Stimulated activated CD4-positive, alpha-beta T cell treated with anti-CD3 and anti-CD28 coated beads, TNF-alpha, amount 100 ng/mL, for 4 hours (primary cell): Measurements from ENCODE around the gene LCN2.
"Not testable (repeated sequence)": the region's sequence is repeated elsewhere in the genome, so short reads cannot be mapped to it uniquely, and the experiment has no call there.

Experiments used
- DNase-seq, 3 experiments: peaks; one replicate each; pipeline ENCODE4 v3.0.0-alpha.2; 2020; ENCODE audit warnings: low read depth in 3 of 3

The LCN2 gene

GRCh38 chr9:128149001-128149701 is at the start of gene LCN2:
Gene LCN2 (plus strand): TSS chr9:128149453. CDS start chr9:128149526, 73 bp downstream.
- no peak for DNase-seq

DNA sequence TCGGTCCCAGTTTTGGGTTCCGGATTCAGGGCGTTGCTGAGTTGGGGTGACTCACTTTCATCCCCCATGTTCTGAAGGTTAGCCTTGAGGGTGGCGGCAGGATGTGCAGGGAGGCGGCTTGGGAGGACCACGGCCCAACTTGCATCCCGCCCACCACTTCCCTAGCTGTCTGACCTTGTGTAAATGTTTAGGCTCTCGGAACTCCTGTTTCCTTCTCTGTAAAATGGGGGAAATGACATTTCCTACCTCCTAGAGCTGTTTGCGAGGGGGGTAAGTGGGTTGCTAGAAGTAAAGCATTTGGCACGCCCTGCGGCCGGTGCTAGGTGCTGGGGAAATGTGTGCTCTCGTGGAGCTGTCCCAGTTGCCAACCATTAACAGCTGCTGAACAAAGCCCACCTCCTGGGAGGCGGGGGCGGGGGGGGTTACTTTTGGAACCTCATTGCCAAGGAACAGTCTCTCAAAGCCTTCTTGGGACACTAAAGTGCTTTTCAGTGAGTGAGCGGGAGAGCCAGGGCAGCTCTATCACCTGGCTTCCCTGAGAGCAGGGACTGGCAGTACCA is 49.2 kb upstream of the LCN2 start:
- no peak for DNase-seq

DNA sequence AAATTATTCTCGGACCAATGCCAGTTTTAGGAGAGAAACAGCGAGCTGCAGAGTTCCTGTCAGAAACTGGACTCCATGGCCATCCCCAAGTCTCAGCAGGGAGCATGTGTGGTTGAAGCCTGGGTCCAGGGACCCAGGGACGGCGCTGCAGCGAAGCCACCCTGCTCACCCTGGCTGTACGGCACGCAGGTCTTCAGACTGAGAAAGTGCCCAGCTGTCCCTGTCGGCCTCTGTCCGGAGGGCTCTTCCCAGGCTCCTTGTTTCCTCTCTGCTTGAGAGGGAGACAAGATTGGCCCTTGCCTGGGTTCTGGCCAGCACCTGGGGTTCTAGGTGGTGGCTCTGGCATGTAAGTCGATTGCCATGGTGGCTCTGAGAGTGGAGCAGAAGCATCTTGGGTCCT is 48.7 kb upstream of the LCN2 start:
- DNase-seq, result no peak

DNA sequence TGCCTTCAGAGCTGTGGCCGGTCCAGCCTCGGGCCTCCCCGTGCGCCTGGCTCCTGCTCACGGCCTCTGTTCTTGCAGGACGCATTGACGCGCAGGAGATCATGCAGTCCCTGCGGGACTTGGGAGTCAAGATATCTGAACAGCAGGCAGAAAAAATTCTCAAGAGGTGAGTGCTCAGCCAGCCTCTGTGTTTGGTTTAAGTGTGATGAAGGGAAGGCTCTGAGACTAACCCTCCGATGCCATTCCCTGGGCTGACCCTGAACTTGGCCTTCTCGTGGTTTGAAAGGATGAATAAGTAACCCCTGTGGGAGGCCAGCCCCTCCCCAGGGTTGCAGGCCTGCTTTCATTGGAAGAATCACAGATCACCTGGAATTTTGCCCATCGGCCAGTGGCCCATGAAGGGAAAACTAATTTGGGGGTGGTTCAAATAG is 48.0 kb upstream of the LCN2 start:
- DNase-seq, result no peak

- no peak for DNase-seq
Observed at GRCh38 chr9:128101690-128102089, 47.6 kb upstream of the LCN2 start.

DNA sequence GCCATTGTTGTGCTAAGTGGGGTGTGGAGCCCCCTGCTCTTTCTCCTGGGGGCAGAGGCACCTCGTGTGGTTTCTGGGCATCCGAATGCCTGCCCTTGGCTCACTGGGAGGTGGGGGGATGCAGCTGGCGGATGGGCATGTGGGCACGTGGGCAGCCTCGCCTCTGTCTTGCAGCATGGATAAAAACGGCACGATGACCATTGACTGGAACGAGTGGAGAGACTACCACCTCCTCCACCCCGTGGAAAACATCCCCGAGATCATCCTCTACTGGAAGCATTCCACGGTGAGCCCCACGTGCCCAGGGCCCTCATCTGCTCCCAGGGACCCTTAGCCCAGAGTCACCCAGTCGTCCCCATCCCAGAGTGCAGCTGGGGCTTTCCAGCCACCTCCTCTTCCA is 47.1 kb upstream of the LCN2 start:
- no peak for DNase-seq

- DNase-seq, result no peak
Observed at GRCh38 chr9:128102861-128103588, 46.2 kb upstream of the LCN2 start.

DNA sequence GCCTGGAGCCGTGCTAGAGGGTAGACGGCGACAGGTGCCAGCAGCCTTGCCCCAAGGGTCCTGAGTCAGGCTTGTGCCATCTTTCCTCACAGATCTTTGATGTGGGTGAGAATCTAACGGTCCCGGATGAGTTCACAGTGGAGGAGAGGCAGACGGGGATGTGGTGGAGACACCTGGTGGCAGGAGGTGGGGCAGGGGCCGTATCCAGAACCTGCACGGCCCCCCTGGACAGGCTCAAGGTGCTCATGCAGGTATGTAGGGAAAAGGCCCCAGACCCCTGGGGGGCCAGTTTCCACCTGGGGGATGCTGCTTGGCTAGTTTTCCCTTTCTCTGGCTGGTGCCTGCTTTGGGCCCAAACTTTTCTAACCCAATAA is 45.7 kb upstream of the LCN2 start:
- no peak for DNase-seq

DNA sequence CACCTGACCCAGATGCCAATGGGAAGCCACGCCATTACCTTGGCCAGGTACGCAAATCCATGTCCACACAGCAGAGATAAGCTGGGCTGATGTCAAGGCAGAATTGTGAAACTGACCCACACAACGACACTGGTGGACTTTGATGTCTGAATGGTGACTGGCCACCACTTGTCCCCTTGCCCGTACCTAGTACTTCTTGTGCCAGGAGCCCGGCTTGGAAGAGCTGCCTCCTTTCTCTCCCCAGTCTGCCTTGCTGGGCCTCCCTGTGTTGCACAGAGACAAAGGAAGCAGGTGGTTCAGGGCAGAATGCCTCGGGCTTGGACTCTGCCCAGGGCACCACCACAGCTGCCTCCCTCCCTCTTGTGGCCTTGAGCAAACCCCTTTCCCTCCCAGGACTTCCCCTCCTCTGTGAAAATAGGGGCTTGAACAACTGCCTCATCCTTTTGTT is 45.1 kb upstream of the LCN2 start:
- DNase-seq, result no peak

GRCh38 chr9:128105538-128106175 is 43.6 kb upstream of the LCN2 start:
- no peak for DNase-seq

- no peak for DNase-seq
Observed at GRCh38 chr9:128106181-128106939, 42.9 kb upstream of the LCN2 start.

- no peak for DNase-seq
Observed at GRCh38 chr9:128106940-128107467, 42.2 kb upstream of the LCN2 start.

DNA sequence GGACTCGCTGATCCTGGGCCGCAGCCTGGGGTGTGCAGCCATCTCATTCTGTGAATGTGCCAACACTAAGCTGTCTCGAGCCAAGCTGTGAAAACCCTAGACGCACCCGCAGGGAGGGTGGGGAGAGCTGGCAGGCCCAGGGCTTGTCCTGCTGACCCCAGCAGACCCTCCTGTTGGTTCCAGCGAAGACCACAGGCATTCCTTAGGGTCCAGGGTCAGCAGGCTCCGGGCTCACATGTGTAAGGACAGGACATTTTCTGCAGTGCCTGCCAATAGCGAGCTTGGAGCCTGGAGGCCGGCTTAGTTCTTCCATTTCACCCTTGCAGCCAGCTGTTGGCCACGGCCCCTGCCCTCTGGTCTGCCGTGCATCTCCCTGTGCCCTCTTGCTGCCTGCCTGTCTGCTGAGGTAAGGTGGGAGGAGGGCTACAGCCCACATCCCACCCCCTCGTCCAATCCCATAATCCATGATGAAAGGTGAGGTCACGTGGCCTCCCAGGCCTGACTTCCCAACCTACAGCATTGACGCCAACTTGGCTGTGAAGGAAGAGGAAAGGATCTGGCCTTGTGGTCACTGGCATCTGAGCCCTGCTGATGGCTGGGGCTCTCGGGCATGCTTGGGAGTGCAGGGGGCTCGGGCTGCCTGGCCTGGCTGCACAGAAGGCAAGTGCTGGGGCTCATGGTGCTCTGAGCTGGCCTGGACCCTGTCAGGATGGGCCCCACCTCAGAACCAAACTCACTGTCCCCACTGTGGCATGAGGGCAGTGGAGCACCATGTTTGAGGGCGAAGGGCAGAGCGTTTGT is 41.6 kb upstream of the LCN2 start:
- no peak for DNase-seq

DNA sequence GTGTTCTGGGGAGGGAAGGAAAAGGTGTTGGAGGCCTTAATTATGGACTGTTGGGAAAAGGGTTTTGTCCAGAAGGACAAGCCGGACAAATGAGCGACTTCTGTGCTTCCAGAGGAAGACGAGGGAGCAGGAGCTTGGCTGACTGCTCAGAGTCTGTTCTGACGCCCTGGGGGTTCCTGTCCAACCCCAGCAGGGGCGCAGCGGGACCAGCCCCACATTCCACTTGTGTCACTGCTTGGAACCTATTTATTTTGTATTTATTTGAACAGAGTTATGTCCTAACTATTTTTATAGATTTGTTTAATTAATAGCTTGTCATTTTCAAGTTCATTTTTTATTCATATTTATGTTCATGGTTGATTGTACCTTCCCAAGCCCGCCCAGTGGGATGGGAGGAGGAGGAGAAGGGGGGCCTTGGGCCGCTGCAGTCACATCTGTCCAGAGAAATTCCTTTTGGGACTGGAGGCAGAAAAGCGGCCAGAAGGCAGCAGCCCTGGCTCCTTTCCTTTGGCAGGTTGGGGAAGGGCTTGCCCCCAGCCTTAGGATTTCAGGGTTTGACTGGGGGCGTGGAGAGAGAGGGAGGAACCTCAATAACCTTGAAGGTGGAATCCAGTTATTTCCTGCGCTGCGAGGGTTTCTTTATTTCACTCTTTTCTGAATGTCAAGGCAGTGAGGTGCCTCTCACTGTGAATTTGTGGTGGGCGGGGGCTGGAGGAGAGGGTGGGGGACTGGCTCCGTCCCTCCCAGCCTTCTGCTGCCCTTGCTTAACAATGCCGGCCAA is 40.8 kb upstream of the LCN2 start:
- no peak for DNase-seq

GRCh38 chr9:128109050-128109709 is 40.1 kb upstream of the LCN2 start:
- no peak for DNase-seq

DNA sequence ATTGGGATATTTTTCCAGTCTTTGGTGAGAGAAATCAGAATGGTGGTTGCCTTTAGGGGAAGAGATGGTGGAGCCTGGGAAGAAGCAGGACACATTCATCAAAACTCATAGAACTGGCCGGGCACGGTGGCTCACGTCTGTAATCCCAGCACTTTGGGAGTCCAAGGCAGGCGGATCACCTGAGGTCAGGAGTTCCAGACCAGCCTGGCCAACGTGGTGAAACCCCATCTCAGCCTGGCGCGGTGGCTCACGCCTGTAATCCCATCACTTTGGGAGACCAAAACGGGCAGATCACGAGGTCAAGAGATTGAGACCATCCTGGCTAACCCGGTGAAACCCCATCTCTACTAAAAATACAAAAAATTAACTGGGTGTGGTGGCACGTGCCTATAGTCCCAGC is 37.5 kb upstream of the LCN2 start:
- DNase-seq, result not testable (repeated sequence)

DNA sequence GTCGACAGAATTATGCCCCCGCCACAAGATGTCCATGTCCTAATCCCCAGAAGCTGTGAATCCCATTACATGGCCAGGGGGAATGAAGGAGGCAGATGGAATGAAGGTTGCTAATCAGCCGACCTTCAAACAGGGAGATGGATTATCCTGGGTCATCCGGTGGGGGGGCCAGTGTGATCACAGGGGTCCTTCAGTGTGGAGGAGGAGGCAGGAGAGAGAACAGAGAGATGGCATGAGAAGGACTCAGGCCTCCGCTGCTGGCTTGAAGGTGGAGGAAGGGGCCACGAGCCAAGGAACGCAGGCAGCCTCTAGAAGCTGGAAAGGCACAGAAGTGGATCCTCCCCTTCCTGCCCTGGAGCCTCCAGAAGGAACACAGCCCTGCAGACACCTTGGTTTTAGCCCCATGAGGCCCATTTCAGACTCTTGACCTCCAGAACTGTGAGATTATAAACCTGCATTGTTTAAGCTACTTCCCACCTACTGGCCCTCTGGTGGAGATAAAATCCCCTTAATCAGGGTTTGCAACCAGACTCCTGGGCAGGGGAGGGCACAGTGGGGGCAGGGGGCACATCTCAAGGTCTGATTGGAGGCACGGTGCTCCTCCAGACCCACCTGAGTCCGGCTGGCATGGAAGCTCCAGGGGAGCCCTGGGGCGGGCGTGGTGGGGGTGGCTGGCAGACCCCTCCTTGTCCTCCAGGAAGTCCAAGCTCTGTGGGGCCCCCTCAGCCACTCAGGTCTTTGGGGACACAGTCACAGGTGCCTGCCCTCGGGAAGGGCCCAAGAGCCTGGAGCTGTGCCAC is 35.5 kb upstream of the LCN2 start:
- DNase-seq, result no peak

DNA sequence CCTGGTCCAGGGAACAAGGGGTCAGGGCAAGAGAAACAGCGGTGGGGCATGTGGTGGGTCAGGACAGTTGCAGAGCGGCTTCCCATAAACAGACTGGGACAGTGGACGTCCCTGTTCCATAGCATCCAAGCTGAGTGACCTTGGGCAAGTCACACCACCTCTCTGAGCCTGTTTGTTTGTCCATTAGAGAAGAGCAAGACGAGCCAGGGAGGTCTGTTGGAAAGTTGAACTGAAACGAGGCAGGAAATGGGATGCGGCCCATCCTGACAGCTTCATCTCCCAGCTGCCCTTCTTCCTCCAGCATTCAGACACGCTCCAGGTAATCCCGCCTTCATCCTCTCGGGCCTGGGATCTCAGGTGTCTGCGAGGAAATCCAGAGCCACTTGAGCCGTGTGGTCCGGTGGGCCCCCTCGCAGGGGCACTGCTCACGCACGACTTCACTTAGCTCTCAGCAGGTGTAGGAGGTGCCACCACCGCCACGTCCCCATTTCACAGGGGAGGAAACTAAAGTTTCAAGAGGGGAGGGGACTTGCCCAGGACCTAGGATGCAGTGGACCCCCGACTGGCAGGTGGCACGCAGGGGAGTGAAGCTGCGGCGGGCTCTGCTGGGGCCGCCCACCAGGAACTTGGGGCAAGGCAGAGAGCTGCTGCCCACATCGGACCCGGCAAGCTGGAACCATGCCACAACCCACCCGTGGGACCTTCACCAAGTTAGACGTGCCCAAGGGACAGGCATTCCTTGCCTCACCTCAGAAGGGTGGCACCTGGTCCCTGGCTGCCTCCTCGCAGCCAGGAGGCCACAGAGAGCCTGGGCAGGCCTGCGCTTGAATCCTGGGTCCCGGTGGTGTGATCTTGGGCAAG is 34.7 kb upstream of the LCN2 start:
- DNase-seq, result no peak
